ENCODE results near the gene ZNF275.
A peak's percentile ranks its signal among the peaks of the same experiment; 100 is the strongest.

DNA sequence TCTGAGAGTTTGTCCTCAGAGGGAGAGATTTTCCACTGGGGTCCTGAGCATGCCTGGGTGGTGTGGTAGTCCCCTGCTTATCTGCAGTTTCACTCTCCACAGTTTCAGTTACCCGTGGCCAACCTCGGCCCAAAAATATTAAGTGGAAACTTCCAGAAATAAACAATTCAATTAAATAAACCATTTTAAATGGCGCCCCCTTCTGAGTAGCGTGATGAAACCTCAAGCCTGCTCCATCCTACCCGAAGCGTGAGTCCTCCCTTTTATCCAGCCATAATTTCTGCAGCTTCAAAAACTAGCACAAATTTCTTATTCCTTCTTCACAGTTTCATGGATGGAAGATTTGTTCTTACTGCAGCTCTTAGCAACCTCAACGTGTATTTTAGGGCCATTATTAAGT lies 40.5 kb downstream of the ZNF275 start:
- TF ChIP-seq, protein P1, sequence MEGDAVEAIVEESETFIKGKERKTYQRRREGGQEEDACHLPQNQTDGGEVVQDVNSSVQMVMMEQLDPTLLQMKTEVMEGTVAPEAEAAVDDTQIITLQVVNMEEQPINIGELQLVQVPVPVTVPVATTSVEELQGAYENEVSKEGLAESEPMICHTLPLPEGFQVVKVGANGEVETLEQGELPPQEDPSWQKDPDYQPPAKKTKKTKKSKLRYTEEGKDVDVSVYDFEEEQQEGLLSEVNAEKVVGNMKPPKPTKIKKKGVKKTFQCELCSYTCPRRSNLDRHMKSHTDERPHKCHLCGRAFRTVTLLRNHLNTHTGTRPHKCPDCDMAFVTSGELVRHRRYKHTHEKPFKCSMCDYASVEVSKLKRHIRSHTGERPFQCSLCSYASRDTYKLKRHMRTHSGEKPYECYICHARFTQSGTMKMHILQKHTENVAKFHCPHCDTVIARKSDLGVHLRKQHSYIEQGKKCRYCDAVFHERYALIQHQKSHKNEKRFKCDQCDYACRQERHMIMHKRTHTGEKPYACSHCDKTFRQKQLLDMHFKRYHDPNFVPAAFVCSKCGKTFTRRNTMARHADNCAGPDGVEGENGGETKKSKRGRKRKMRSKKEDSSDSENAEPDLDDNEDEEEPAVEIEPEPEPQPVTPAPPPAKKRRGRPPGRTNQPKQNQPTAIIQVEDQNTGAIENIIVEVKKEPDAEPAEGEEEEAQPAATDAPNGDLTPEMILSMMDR (IDR thresholded peaks at IDR 0.05; ENCODE audit: insufficient read depth, low read length, poor library complexity, severe bottlenecking): peak; percentile 20
- TF ChIP-seq EZH2phosphoT487 (conservative IDR thresholded peaks at IDR 0.05; ENCODE audit: low read length): no peak

All from SU-DHL-6 (cell line).